HT1080 (cell line): ENCODE data around the gene CDCP1. TPM values are rescaled to one million over a fixed set of nuclear protein-coding genes. Genes with fewer than 3 reads are reported as not detected.

ENCODE experiments used
- small RNA-seq: library from RNA; depleted of rRNA; stranded (forward); fragments of <200 nt; gene quantifications from one replicate; pipeline ENCODE3, GENCODE V24; 2014
- total RNA-seq: library from RNA; depleted of rRNA; stranded (reverse); fragments of >200 nt; shearing (Covaris generic); gene quantifications from 2 replicates; pipeline ENCODE4 v1.2.3, GENCODE V29; 2014; rRNA removed

Gene CDCP1
- total RNA-seq, 1 experiment from 2014 or later = 23.8 TPM

Small RNA genes lying within 50 kb of the gene (small RNA-seq; reads per million reads assigned to genes)
- 0.09 reads per million for gene RNU5B-3P

Other genes starting within 250 kb of the CDCP1 start
- 60.7 and 72.8 TPM in 2 replicates for gene ZDHHC3, start 170.2 kb downstream of the CDCP1 start, total RNA-seq
- 69.1 and 71.0 TPM in 2 replicates for gene EXOSC7, start 170.1 kb downstream of the CDCP1 start, total RNA-seq
- not detected in 2 replicates for gene CLEC3B, start 120.1 kb downstream of the CDCP1 start, total RNA-seq
- 248 and 364 TPM in 2 replicates for gene TMEM158, start 79.9 kb upstream of the CDCP1 start, total RNA-seq
- gene LARS2, start 242.2 kb upstream of the CDCP1 start, total RNA-seq = 25.5 and 25.6 TPM in 2 replicates